Keratinocyte (primary cell): Measurements from ENCODE around the gene NEB. TPM values are rescaled to one million over a fixed set of nuclear protein-coding genes. Genes with fewer than 3 reads are reported as not detected.
A peak's percentile ranks its signal among the peaks of the same experiment; 100 is the strongest.

ENCODE experiments used
- DNase-seq: peaks from one replicate; pipeline ENCODE4 v3.0.0-alpha.2; 2011; ENCODE audit warnings: low read depth, missing footprints, low spot score
- FAIRE-seq: peaks from 2 replicates; lab custom pipeline; 2011; peaks lifted over from hg19 to GRCh38; lab: Jason Lieb, UNC
- H2AFZ ChIP-seq: 2 replicates; pipeline ENCODE4 v1.6.0; 2012; ENCODE audit warnings: low read length, control low read depth, inconsistent platforms; ENCODE audit not compliant: control insufficient read depth
- H3K27ac ChIP-seq: 2 replicates; pipeline ENCODE4 v1.5.1; 2011; ENCODE audit warnings: low read length; ENCODE audit not compliant: control insufficient read depth, insufficient read depth
- H3K27me3 ChIP-seq: 3 replicates; pipeline ENCODE4 v1.6.0; 2011; ENCODE audit warnings: low read length; ENCODE audit not compliant: control insufficient read depth, insufficient read depth; ENCODE audit errors: extremely low read depth
- H3K36me3 ChIP-seq, 2 experiments: 2 replicates in 1 of 2; 3 replicates in 1 of 2; pipeline ENCODE4 v1.5.1; 2011; ENCODE audit warnings: low read length in 2 of 2, mild to moderate bottlenecking in 1 of 2; ENCODE audit not compliant: control insufficient read depth in 2 of 2, insufficient read depth in 2 of 2; ENCODE audit errors: extremely low read depth in 1 of 2
- H3K4me1 ChIP-seq: 3 replicates; pipeline ENCODE4 v1.5.1; 2011; ENCODE audit warnings: low read length; ENCODE audit not compliant: control insufficient read depth, insufficient read depth; ENCODE audit errors: extremely low read depth
- H3K4me2 ChIP-seq: 3 replicates; pipeline ENCODE4 v1.6.0; 2011; ENCODE audit warnings: low read depth, low read length; ENCODE audit not compliant: control insufficient read depth, insufficient read depth; ENCODE audit errors: extremely low read depth
- H3K4me3 ChIP-seq, 3 experiments: fragments of 200-600 bp in 1 of 3; sonication (generic) in 1 of 3; 2 replicates in 2 of 3; 3 replicates in 1 of 3; pipeline ENCODE4 v1.5.1; 2011 to 2016; ENCODE audit warnings: low read length in 3 of 3, mild to moderate bottlenecking in 3 of 3, control low read depth in 2 of 3, inconsistent platforms in 1 of 3, low read depth in 1 of 3, mixed read lengths in 1 of 3, mixed run types in 1 of 3, moderate library complexity in 1 of 3; ENCODE audit not compliant: control insufficient read depth in 2 of 3, insufficient read depth in 2 of 3; ENCODE audit errors: extremely low read depth in 1 of 3
- H3K79me2 ChIP-seq: 2 replicates; pipeline ENCODE4 v1.6.0; 2012; ENCODE audit warnings: low read length; ENCODE audit not compliant: control insufficient read depth, insufficient read depth
- H3K9ac ChIP-seq: 3 replicates; pipeline ENCODE4 v1.6.0; 2011; ENCODE audit warnings: low read length; ENCODE audit not compliant: control insufficient read depth, insufficient read depth; ENCODE audit errors: extremely low read depth
- H3K9me1 ChIP-seq: 3 replicates; pipeline ENCODE4 v1.6.0; 2011; ENCODE audit warnings: low read length; ENCODE audit not compliant: control insufficient read depth, insufficient read depth; ENCODE audit errors: extremely low read depth
- H3K9me3 ChIP-seq: 2 replicates; pipeline ENCODE4 v1.5.1; 2012; ENCODE audit warnings: low read depth, low read length; ENCODE audit not compliant: control insufficient read depth
- H4K20me1 ChIP-seq: 3 replicates; pipeline ENCODE4 v1.6.0; 2011; ENCODE audit warnings: low read length; ENCODE audit not compliant: control insufficient read depth, insufficient read depth; ENCODE audit errors: extremely low read depth
- EZH2 ChIP-seq: IDR thresholded peaks from one replicate; pipeline ENCODE4 v1.6.1; 2012; ENCODE audit warnings: inconsistent platforms, mild to moderate bottlenecking, low read length, moderate library complexity
- dilution Hi-C: fragments of 300-500 bp; cut with MboI; formaldehyde crosslinking; loops from one replicate; pipeline ENCODE4 v1.7.0; 2020; ENCODE audit warnings: low sequenced_read_pairs; ENCODE audit not compliant: extremely low pct_ligation_motif_present
- polyA plus RNA-seq, 5 experiments: library from polyadenylated mRNA; depleted of rRNA in 3 of 5; stranded (reverse) in 3 of 5; stranded (forward) in 1 of 5; unstranded in 1 of 5; fragments of >200 nt; gene quantifications; 1 replicate in 1 of 5; 2 replicates in 3 of 5; 3 replicates in 1 of 5; pipeline versions ENCODE4 v1.2.1 to v1.2.3, GENCODE V29; 2011 to 2012; ENCODE audit warnings: missing spikeins in 2 of 5, low read depth in 1 of 5, low replicate concordance in 1 of 5
- TF ChIP-seq, protein P1 (sequence below), 3 experiments: IDR thresholded peaks in 1 of 3; conservative IDR thresholded peaks in 1 of 3; optimal IDR thresholded peaks in 1 of 3; 2 replicates in 2 of 3; 3 replicates in 1 of 3; pipeline versions ENCODE3 to v1.5.1; 2011; ENCODE audit warnings: low read length in 3 of 3, mild to moderate bottlenecking in 3 of 3, moderate library complexity in 2 of 3, control low read depth in 1 of 3, inconsistent platforms in 1 of 3; ENCODE audit not compliant: insufficient read depth in 2 of 3; ENCODE audit errors: extremely low read depth in 1 of 3

The NEB gene
- polyA plus RNA-seq, 1 donor (not counting 4 experiments of a cell fraction or from before 2014, with no cell fraction given): 0.67 TPM

DNA sequence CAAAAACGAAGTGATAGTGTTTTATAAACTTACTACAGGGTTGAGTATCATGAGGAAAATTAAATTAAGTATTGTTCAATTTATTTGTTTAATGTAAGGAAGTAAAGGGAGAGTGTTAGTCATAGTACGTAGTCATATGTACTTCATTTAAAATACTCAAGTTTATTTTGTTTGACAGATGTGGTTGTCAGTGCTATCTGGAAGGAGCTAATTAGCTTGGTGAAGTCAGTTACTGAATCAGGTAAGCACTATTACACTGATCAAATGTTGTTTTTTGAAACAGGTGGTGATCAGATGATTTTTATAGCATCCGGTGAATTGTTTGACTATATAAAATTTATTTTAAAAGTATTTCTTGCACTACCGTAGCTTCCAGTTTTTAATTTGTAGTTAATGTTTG is 295.8 kb downstream of the NEB start:
- no peaks in the 10 kb centered on the region for H3K9me3 ChIP-seq
- FAIRE-seq: no peak

DNA sequence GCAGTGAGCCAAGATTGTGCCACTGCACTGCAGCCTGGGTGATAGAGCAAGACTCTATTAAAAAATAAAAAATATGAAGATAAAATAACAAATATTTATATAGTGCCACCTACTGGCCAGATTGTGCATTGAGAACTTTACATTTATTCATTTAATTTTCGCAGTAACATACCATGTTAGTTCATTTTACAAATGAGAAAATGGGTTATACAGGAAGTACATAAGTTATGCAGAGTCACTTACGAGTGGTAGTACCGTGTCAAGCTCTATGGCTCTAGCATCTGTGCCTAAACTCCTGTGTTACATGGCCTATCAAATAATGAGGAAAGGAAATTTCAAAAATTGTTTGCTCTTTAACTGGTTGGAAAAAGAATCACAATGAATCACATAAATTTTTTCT is 296.6 kb downstream of the NEB start:
- Histone ChIP-seq H2AFZ (no peak overlapping the region), H3K27ac (no peak overlapping the region), H3K4me1 (no peaks in the 10 kb centered on the region), H3K27me3 (no peaks in the 10 kb centered on the region), H4K20me1 (no peaks in the 10 kb centered on the region), H3K9me3 (no peaks in the 10 kb centered on the region), H3K9ac (no peak overlapping the region), H3K4me3 (no peak overlapping the region), H3K4me2 (no peak overlapping the region), H3K36me3 (peaks cover 13 to 20% of the 10 kb centered on the region in 2 experiments), H3K79me2 (no peaks in the 10 kb centered on the region), H3K9me1 (no peaks in the 10 kb centered on the region)
- no peak for FAIRE-seq
- DNase-seq: no peak
- TF ChIP-seq EZH2: no peak
- TF ChIP-seq, protein P1, sequence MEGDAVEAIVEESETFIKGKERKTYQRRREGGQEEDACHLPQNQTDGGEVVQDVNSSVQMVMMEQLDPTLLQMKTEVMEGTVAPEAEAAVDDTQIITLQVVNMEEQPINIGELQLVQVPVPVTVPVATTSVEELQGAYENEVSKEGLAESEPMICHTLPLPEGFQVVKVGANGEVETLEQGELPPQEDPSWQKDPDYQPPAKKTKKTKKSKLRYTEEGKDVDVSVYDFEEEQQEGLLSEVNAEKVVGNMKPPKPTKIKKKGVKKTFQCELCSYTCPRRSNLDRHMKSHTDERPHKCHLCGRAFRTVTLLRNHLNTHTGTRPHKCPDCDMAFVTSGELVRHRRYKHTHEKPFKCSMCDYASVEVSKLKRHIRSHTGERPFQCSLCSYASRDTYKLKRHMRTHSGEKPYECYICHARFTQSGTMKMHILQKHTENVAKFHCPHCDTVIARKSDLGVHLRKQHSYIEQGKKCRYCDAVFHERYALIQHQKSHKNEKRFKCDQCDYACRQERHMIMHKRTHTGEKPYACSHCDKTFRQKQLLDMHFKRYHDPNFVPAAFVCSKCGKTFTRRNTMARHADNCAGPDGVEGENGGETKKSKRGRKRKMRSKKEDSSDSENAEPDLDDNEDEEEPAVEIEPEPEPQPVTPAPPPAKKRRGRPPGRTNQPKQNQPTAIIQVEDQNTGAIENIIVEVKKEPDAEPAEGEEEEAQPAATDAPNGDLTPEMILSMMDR (optimal IDR thresholded peaks at IDR 0.05 in 1 of 3, IDR thresholded peaks at IDR 0.05 in 1 of 3, conservative IDR thresholded peaks at IDR 0.05 in 1 of 3; ENCODE audit: extremely low read depth in 1 of 3, insufficient read depth in 2 of 3, low read length in 3 of 3): peak in 1 of 3 experiments; percentile 33
- dilution Hi-C loops: no loop called here

More for the DNA sequence above, 295.8 kb downstream of the NEB start:
- DNase-seq: no peak
- Histone ChIP-seq H3K27me3 (no peaks in the 10 kb centered on the region), H3K4me2 (no peak overlapping the region), H3K79me2 (no peaks in the 10 kb centered on the region), H3K9ac (no peak overlapping the region), H3K27ac (no peak overlapping the region), H3K4me3 (no peak overlapping the region), H2AFZ (no peak overlapping the region), H3K4me1 (no peaks in the 10 kb centered on the region), H3K9me1 (no peaks in the 10 kb centered on the region), H3K36me3 (peaks cover 13 to 20% of the 10 kb centered on the region in 2 experiments), H4K20me1 (no peaks in the 10 kb centered on the region)
- dilution Hi-C loops: no loop called here
- no peak for TF ChIP-seq EZH2
- TF ChIP-seq, protein P1 (optimal IDR thresholded peaks at IDR 0.05 in 1 of 3, IDR thresholded peaks at IDR 0.05 in 1 of 3, conservative IDR thresholded peaks at IDR 0.05 in 1 of 3; ENCODE audit: extremely low read depth in 1 of 3, insufficient read depth in 2 of 3, low read length in 3 of 3): no peak

Other genes with a start within 250 kb of the NEB start
- gene ARL5A, start 93.9 kb upstream of the NEB start, polyA plus RNA-seq: 18.8 to 25.5 TPM (median 21.5 TPM) in 3 replicates